Keratinocyte (primary cell): Measurements from ENCODE around the gene RAPGEF1.

Experiments
- EZH2 ChIP-seq: IDR thresholded peaks from one replicate; pipeline ENCODE4 v1.6.1; 2012; ENCODE audit warnings: inconsistent platforms, mild to moderate bottlenecking, low read length, moderate library complexity
- TF ChIP-seq, protein P1 (sequence below), 3 experiments: IDR thresholded peaks in 1 of 3; conservative IDR thresholded peaks in 1 of 3; optimal IDR thresholded peaks in 1 of 3; 2 replicates in 2 of 3; 3 replicates in 1 of 3; pipeline versions ENCODE3 to v1.5.1; 2011; ENCODE audit warnings: low read length in 3 of 3, mild to moderate bottlenecking in 3 of 3, moderate library complexity in 2 of 3, control low read depth in 1 of 3, inconsistent platforms in 1 of 3; ENCODE audit not compliant: insufficient read depth in 2 of 3; ENCODE audit errors: extremely low read depth in 1 of 3

DNA sequence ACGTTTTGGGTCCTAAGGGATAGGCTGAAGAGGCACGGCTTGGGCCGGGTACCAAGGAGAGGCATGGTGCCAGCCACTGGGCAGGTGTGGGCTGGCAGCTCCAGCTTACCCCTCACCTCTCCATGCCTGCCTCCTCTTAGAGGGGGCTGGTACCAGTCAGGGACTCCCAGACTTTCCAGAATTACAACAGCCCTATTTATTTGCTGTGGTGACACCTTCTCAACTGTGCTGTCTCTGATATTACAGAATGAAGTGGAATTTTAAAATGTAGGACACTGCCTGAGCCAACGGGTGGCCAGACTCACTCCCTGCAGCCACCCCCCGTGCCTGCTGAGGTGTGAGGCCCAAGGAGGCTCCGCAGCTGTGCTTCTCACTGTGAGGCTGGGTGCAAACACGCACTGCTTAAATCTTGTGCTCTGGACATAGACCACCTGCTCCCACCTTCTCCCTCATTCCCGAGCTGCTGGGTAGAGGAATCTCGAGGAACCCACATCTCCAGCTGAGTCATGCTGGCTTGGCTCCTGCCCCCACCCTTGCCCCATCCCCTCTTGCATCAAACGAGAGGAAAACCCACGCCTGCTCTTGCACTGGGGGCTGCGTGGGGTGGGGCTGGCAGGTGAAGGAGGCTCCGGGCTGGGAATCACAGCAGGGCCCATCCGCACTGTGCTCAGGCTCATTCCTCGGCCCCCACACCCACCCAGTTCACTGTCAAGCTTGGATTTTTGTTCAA is 146.6 kb downstream of the RAPGEF1 start:
- TF ChIP-seq, protein P1, sequence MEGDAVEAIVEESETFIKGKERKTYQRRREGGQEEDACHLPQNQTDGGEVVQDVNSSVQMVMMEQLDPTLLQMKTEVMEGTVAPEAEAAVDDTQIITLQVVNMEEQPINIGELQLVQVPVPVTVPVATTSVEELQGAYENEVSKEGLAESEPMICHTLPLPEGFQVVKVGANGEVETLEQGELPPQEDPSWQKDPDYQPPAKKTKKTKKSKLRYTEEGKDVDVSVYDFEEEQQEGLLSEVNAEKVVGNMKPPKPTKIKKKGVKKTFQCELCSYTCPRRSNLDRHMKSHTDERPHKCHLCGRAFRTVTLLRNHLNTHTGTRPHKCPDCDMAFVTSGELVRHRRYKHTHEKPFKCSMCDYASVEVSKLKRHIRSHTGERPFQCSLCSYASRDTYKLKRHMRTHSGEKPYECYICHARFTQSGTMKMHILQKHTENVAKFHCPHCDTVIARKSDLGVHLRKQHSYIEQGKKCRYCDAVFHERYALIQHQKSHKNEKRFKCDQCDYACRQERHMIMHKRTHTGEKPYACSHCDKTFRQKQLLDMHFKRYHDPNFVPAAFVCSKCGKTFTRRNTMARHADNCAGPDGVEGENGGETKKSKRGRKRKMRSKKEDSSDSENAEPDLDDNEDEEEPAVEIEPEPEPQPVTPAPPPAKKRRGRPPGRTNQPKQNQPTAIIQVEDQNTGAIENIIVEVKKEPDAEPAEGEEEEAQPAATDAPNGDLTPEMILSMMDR (optimal IDR thresholded peaks at IDR 0.05 in 1 of 3, IDR thresholded peaks at IDR 0.05 in 1 of 3, conservative IDR thresholded peaks at IDR 0.05 in 1 of 3; ENCODE audit: extremely low read depth in 1 of 3, insufficient read depth in 2 of 3, low read length in 3 of 3), result no peak
- no peak for TF ChIP-seq EZH2
